HG02610 (cell line): Measurements from ENCODE around the gene CD3E.

Experiments
- ATAC-seq: cut with Tn5 transposase; IDR thresholded peaks from one replicate; pipeline ENCODE4 v1.9.1; 2021; ENCODE audit warnings: mild to moderate bottlenecking, moderate library complexity; ENCODE audit not compliant: unreplicated experiment

Gene CD3E

GRCh38 chr11:118321386-118322082, 17.0 kb downstream of the CD3E start:
- ATAC-seq: no peak

GRCh38 chr11:118322721-118323120, 18.2 kb downstream of the CD3E start:
- ATAC-seq: no peak

GRCh38 chr11:118325283-118325682, 20.8 kb downstream of the CD3E start:
- no peak for ATAC-seq

GRCh38 chr11:118328745-118329144, 24.2 kb downstream of the CD3E start:
- no peak for ATAC-seq

- no peak for ATAC-seq
Observed at GRCh38 chr11:118334745-118335144, 30.2 kb downstream of the CD3E start.

DNA sequence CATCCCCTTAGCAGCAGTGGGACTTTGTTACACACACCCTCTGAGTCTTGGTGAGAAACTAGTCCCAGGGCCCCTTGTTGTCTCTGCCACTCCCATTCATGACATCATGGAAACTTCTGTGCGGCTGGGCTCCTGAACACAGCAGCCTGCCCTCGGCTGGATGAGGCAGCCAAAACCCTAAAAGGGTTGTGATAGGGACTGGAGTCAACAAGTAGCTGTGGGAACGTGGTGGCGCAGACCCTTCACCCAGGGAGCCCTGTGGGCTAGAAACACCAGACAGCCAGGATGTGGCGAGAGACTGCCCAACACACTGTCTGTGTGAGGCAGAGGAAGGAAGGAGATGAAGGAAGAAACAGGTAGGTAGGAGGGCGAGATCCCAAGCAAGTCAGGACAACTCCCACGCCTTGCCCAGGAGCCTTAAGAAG, 34.1 kb downstream of the CD3E start:
- no peak for ATAC-seq

- no peak for ATAC-seq
Observed at GRCh38 chr11:118339281-118339961, 34.9 kb downstream of the CD3E start.

- no peak for ATAC-seq
Observed at GRCh38 chr11:118340449-118340848, 35.9 kb downstream of the CD3E start.

DNA sequence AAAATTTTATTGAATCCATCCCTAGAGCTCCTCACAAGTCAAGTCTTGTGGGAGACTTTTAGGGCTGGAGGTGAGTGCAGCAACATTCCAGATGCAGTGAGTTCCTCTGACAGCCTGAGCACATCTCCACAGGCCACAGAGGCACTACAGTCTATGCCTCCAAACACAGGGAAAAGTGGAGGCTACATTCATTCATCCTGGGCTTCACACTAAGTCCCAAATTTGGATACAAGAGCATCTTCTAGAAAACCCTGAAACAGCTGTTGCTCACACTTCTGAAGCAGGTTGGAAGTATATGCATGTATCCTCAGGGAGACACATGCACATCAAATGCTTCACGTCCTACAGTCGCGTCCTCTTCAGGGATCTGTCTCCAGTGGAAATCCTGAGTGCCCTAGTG, 36.7 kb downstream of the CD3E start:
- ATAC-seq: no peak

- ATAC-seq: no peak
Observed at GRCh38 chr11:118341815-118342489, 37.4 kb downstream of the CD3E start.

DNA sequence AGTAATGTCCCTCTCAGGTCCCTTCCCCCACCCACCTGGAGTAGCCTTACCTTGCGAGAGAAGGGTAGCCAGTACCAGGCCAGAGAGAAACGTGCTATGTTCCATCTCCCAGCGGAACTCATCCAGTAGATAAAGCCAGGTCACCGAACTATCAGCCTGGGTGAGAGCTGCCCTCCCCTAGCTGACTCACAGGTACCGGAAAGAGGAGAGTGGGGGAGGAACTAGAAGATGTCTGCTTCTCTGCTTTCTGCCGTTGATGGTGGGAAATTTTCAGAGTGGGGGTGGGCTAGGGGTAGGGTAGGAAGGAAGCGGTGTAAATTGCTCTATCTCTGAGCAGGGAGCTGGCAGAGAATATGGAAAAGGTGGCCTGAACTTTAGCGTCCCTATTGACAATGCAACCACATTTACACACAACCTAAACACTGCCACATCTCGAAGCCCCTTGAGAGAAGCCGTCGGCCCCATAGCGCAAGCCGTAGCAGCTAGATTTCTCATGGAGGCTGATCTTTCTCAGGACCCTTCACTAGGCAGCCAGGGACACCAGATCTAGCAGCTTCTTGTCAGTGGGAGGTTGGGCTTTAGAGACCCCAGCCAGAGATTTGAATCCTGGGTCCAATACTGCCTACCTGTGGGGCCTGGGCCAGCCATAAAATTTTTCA, 38.1 kb downstream of the CD3E start, which contains the start of gene CD3D:
CD3D (minus strand) TSS at position 203 of the 659 bp plus-strand sequence; CDS start at position 105, 98 bp downstream.
- peak; percentile 34 for ATAC-seq

- ATAC-seq: peak; percentile 52
Observed at GRCh38 chr11:118343248-118343647, 38.7 kb downstream of the CD3E start.

DNA sequence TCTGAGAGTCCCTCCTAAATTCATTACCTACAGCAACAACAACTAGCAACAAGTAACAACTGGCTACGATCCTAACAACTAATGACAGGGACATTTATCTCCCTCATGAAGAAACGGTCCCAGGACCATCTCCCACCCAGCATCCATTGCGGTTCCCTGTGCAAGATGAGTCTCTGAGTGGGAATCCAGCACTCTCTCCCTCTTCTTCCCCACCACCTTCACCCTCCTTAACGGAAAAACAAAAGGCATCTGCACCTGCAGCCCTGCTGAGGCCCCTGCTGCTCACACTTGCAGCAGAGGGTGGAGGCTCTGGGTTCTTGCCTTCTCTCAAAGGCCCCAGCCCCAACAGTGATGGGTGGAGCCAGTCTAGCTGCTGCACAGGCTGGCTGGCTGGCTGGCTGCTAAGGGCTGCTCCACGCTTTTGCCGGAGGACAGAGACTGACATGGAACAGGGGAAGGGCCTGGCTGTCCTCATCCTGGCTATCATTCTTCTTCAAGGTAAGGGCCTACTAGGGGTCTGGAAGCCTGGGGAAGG, 39.5 kb downstream of the CD3E start, which contains the start of gene CD3G:
CD3G (plus strand) TSS at position 364 of the 535 bp plus-strand sequence; CDS start at position 444, 80 bp downstream.
- no peak for ATAC-seq

- ATAC-seq: no peak
Observed at GRCh38 chr11:118349475-118349874, 44.9 kb downstream of the CD3E start.

GRCh38 chr11:118353084-118353710, 48.7 kb downstream of the CD3E start:
- no peak for ATAC-seq

- no peak for ATAC-seq
Observed at GRCh38 chr11:118358071-118358470, 53.5 kb downstream of the CD3E start.

DNA sequence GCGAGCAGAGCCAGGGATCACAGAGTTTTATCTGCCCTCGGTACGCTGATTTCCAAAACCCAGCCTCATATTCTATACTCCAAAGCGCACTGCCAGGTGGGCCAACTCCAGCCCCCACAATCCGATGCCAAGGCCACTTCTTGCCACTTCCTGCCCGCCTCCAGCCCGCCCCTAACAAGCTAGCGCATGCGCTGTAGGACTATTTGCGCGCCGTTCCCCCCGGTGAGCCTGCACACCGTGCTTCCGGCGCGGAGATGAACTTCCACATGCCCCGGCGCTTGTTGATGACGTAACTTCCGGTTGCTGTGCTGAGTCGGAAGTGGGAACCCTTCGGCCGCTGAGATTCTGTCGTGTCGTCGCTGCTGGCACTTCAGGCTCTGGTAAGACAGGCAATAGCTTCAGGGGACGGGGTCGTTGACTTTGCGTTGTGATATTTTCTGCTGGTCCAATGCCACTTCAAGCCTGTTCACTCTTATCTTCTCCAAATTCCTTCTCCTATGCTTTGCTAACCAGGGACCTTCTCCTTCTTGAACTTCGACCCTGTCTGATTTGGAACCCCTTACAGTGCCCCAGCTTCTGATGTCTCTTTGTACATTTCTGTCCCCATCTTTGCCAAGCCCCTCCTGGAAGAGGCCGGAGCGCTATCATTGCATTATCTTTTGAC, 54.9 kb downstream of the CD3E start, which contains the start of gene UBE4A:
UBE4A (plus strand) TSS at position 306 of the 664 bp plus-strand sequence. CDS start 5,481 bp downstream, outside the sequence.
- ATAC-seq: peak; percentile 82

DNA sequence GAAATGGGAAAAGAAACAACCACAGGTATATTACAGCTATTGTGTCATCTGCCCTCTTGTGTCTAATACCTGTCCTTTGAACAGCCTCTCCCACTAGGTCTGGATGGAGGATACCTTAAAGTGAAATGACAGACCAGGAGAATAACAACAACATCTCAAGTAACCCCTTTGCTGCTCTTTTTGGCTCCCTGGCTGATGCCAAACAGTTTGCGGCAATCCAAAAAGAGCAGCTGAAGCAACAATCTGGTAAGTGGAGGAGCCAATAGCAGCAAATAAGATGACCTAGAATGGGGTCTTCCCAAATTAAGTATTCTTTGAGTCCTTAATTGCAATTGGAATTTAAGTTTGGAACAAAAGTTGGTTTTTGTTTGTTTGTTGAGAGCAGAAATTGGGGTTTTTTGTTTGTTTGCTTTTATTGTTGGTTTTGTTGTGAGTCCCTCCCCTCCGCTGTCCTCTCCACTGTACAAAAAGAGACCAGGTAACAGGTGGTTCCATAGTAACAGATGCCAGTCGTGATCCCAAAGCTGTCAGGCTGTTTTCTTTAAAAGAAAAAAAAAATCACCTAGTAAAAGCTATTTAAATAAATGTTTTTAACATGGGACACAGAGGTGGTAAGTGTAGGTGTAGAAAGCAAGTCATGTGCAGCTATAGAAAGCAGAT, 60.6 kb downstream of the CD3E start:
- ATAC-seq: no peak
